CD4-positive, alpha-beta T cell (primary cell): ENCODE results near the gene HHAT. TPM values are rescaled to one million over a fixed set of nuclear protein-coding genes. Genes with fewer than 3 reads are reported as not detected.
"Not testable (repeated sequence)": the region's sequence is repeated elsewhere in the genome, so short reads cannot be mapped to it uniquely, and the experiment has no call there.

ENCODE experiments used
- ATAC-seq: fragments of 200-7000 bp; cut with Tn5 transposase; one replicate; pipeline ENCODE4 v1.10.0; 2022; ENCODE audit warnings: mild to moderate bottlenecking; ENCODE audit not compliant: poor library complexity
- CTCF ChIA-PET: fragments of 350-600 bp; sonication (Branson Sonifier 250); formaldehyde crosslinking; loops from one replicate; lab custom pipeline; 2021; ENCODE audit warnings: antibody characterized with exemption, inconsistent platforms; lab: Charles Lee
- POLR2A ChIA-PET: fragments of 350-600 bp; sonication (Branson Sonifier 250); formaldehyde crosslinking; loops from one replicate; lab custom pipeline; 2021; ENCODE audit warnings: antibody characterized with exemption, inconsistent platforms; lab: Charles Lee
- DNase-seq, 14 experiments: peaks; one replicate each; pipeline ENCODE4 v3.0.0-alpha.2; 2013 to 2020; ENCODE audit warnings: mixed read lengths in 2 of 14
- H3K27ac ChIP-seq, 2 donors: one replicate each; pipeline versions ENCODE4 v1.5.1 to v1.7.0; 2013; ENCODE audit warnings: low read length in 2 of 2, low read depth in 1 of 2, mild to moderate bottlenecking in 1 of 2
- H3K27me3 ChIP-seq, 2 experiments: 1 replicate in 1 of 2; 2 replicates in 1 of 2; pipeline versions ENCODE4 v1.6.1 to v1.7.0; 2013; ENCODE audit warnings: low read length in 2 of 2, control low read depth in 1 of 2, mild to moderate bottlenecking in 1 of 2, moderate library complexity in 1 of 2; ENCODE audit not compliant: insufficient read depth in 2 of 2, control insufficient read depth in 1 of 2
- H3K36me3 ChIP-seq: one replicate; pipeline ENCODE4 v1.6.1; 2013; ENCODE audit warnings: low read length, control low read depth; ENCODE audit not compliant: insufficient read depth
- H3K4me1 ChIP-seq: one replicate; pipeline ENCODE4 v1.6.1; 2013; ENCODE audit warnings: low read length, control low read depth; ENCODE audit not compliant: insufficient read depth
- H3K4me3 ChIP-seq: one replicate; pipeline ENCODE4 v1.5.1; 2013; ENCODE audit warnings: mild to moderate bottlenecking, low read length, moderate library complexity
- H3K9me3 ChIP-seq, 2 experiments: 1 replicate in 1 of 2; 2 replicates in 1 of 2; pipeline versions ENCODE4 v1.6.1 to v1.7.0; 2013; ENCODE audit warnings: low read length in 2 of 2, mild to moderate bottlenecking in 2 of 2, control low read depth in 1 of 2, moderate library complexity in 1 of 2; ENCODE audit not compliant: control insufficient read depth in 1 of 2, insufficient read depth in 1 of 2
- H3K27ac Mint-ChIP-seq: one replicate; pipeline ENCODE4 v1.8.0; 2020; ENCODE audit warnings: mixed read lengths
- H3K27me3 Mint-ChIP-seq: one replicate; pipeline ENCODE4 v1.8.0; 2021; ENCODE audit warnings: mixed read lengths
- H3K36me3 Mint-ChIP-seq: one replicate; pipeline ENCODE4 v1.8.0; 2021; ENCODE audit warnings: low read depth, mixed read lengths
- H3K4me1 Mint-ChIP-seq: one replicate; pipeline ENCODE4 v1.8.0; 2021; ENCODE audit warnings: low read depth, mixed read lengths
- H3K4me3 Mint-ChIP-seq: one replicate; pipeline ENCODE4 v1.8.0; 2020; ENCODE audit warnings: mild to moderate bottlenecking, mixed read lengths
- H3K9me3 Mint-ChIP-seq: one replicate; pipeline ENCODE4 v1.8.0; 2020; ENCODE audit warnings: mixed read lengths
- intact Hi-C, 2 experiments: fragments of 100-400 bp; cut with DNase I in 1 of 2; cut with micrococcal nuclease in 1 of 2; formaldehyde crosslinking; loops; one replicate each; pipeline versions ENCODE4 v1.15.1 to v1.9.0; 2023 to 2025; cut with DNase I, micrococcal nuclease
- total RNA-seq, 174 experiments: library from RNA in 2 of 174; stranded (reverse) in 2 of 174; gene quantifications; one replicate each; pipeline ENCODE4 v1.2.3 and lab custom pipeline; 2021 to 2026
- TF ChIP-seq, protein P1 (sequence below): fragments of 200-600 bp; IDR thresholded peaks from one replicate; pipeline ENCODE4 v1.8.0; 2022; ENCODE audit warnings: antibody characterized with exemption, mild to moderate bottlenecking

HHAT gene
- total RNA-seq, 2 experiments from 2014 or later = 3.1 to 3.3 TPM

DNA sequence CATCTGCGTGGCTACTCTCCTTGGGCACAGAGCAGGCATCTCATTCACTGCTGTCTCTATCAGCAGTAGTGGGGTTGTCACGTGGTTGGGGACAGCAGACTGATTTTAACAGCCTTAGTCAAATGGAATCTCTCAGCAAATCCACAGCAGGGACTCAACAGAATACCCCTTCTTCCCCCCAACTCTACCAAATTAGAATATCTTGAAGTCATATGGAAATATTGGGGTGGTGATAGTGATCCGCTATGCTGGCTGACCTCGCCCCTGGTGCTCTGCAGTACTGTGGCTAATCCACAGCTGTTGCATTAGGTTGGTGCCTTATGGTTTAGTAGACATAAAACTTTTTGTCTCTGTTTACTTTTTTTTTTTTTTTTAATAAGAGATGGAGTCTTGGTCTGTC, 23.9 kb downstream of the HHAT start:
- no peaks in the 10 kb centered on the region for H3K4me1 Mint-ChIP-seq
- H3K27ac Mint-ChIP-seq = no peak overlapping the region
- Histone ChIP-seq H3K27me3 (no peaks in the 10 kb centered on the region), H3K9me3 (no peaks in the 10 kb centered on the region), H3K27ac (no peak overlapping the region), H3K4me1 (no peaks in the 10 kb centered on the region), H3K4me3 (no peak overlapping the region), H3K36me3 (no peaks in the 10 kb centered on the region)
- no peak overlapping the region for H3K4me3 Mint-ChIP-seq
- TF ChIP-seq, protein P1, sequence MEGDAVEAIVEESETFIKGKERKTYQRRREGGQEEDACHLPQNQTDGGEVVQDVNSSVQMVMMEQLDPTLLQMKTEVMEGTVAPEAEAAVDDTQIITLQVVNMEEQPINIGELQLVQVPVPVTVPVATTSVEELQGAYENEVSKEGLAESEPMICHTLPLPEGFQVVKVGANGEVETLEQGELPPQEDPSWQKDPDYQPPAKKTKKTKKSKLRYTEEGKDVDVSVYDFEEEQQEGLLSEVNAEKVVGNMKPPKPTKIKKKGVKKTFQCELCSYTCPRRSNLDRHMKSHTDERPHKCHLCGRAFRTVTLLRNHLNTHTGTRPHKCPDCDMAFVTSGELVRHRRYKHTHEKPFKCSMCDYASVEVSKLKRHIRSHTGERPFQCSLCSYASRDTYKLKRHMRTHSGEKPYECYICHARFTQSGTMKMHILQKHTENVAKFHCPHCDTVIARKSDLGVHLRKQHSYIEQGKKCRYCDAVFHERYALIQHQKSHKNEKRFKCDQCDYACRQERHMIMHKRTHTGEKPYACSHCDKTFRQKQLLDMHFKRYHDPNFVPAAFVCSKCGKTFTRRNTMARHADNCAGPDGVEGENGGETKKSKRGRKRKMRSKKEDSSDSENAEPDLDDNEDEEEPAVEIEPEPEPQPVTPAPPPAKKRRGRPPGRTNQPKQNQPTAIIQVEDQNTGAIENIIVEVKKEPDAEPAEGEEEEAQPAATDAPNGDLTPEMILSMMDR = no peak
- ATAC-seq (no peak), DNase-seq (no peak)
- intact Hi-C loops = no loop called here
- H3K27me3 Mint-ChIP-seq = no peaks in the 10 kb centered on the region
- POLR2A ChIA-PET = no interaction called here
- H3K36me3 Mint-ChIP-seq = no peaks in the 10 kb centered on the region
- no peaks in the 10 kb centered on the region for H3K9me3 Mint-ChIP-seq
- CTCF ChIA-PET = no interaction called here

GRCh38 chr1:210354305-210354704, 25.6 kb downstream of the HHAT start:
- H3K4me1 ChIP-seq, DNase-seq, POLR2A ChIA-PET, ATAC-seq, H3K4me1 Mint-ChIP-seq, H3K27me3 ChIP-seq, H3K9me3 ChIP-seq, H3K36me3 ChIP-seq, H3K4me3 Mint-ChIP-seq, H3K4me3 ChIP-seq, H3K36me3 Mint-ChIP-seq, H3K27ac Mint-ChIP-seq, H3K27ac ChIP-seq, H3K9me3 Mint-ChIP-seq, H3K27me3 Mint-ChIP-seq, intact Hi-C loops: not testable (repeated sequence)
- CTCF ChIA-PET = interaction anchor here (1.9 kb wide), 1 partner anchor 13 kb away, joined by 5 read pairs; no protein-coding TSS in a partner anchor

GRCh38 chr1:210358626-210359025, 29.9 kb downstream of the HHAT start:
- no peak for DNase-seq
- Histone ChIP-seq H3K9me3 (no peaks in the 10 kb centered on the region), H3K27ac (no peak overlapping the region), H3K36me3 (no peaks in the 10 kb centered on the region), H3K4me1 (no peaks in the 10 kb centered on the region), H3K4me3 (no peak overlapping the region), H3K27me3 (no peaks in the 10 kb centered on the region)
- intact Hi-C loops = no loop called here
- Mint-ChIP-seq H3K36me3 (no peaks in the 10 kb centered on the region), H3K9me3 (no peaks in the 10 kb centered on the region), H3K27ac (no peak overlapping the region), H3K27me3 (no peaks in the 10 kb centered on the region), H3K4me1 (no peaks in the 10 kb centered on the region), H3K4me3 (no peak overlapping the region)
- TF ChIP-seq, protein P1 = no peak
- ATAC-seq = no peak
- POLR2A ChIA-PET = no interaction called here
- CTCF ChIA-PET = no interaction called here

DNA sequence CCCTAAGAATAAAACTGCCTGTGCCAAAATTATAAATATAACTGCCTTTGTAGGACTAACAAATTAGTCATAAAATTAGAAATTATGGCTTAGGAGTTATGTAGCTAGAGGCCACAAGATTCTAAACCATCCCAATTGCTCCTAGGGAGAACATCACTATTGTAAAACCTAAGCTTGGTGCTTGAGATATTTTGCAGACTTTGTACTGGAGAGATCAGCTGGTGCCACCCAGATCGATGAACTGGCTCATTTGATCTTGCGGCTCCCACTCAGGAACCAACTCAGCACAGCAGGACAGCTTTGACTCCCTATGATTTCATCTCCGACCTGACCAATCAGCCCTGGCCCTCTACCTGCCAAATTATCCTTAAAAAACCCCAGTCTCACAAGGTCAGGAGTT, 30.6 kb downstream of the HHAT start:
- Mint-ChIP-seq H3K4me1 (no peaks in the 10 kb centered on the region), H3K9me3 (no peaks in the 10 kb centered on the region), H3K36me3 (no peaks in the 10 kb centered on the region), H3K4me3 (no peak overlapping the region), H3K27ac (no peak overlapping the region), H3K27me3 (no peaks in the 10 kb centered on the region)
- no peaks in the 10 kb centered on the region for H3K36me3 ChIP-seq
- DNase-seq (no peak), ATAC-seq (no peak)
- no peaks in the 10 kb centered on the region for H3K9me3 ChIP-seq
- no peaks in the 10 kb centered on the region for H3K4me1 ChIP-seq
- intact Hi-C loops = no loop called here
- H3K27me3 ChIP-seq = no peaks in the 10 kb centered on the region
- no peak overlapping the region for H3K4me3 ChIP-seq
- ChIA-PET CTCF (no interaction called here), POLR2A (no interaction called here)
- TF ChIP-seq, protein P1 = no peak
- no peak overlapping the region for H3K27ac ChIP-seq
